Dermis blood vessel endothelial cell (primary cell): ENCODE measurements around the gene IFT172. TPM values are rescaled to one million over a fixed set of nuclear protein-coding genes. Genes with fewer than 3 reads are reported as not detected.
"Not testable (repeated sequence)": the region's sequence is repeated elsewhere in the genome, so short reads cannot be mapped to it uniquely, and the experiment has no call there.

Source experiments
- DNase-seq: peaks from one replicate; pipeline ENCODE4 v3.0.0; 2010
- total RNA-seq: library from RNA; depleted of rRNA; stranded (reverse); fragments of >200 nt; gene quantifications from 2 replicates; pipeline ENCODE4 v1.2.3, GENCODE V29; 2014

IFT172 gene
- total RNA-seq = 13.9 and 17.2 TPM in 2 replicates

GRCh38 chr2:27489498-27490397, at the start of gene IFT172:
IFT172 (minus strand) TSS chr2:27489743; CDS start chr2:27489653, 90 bp downstream.
- DNase-seq = peak; percentile 99

- not testable (repeated sequence) for DNase-seq
These were observed 49.4 kb upstream of the IFT172 start for GRCh38 chr2:27538839-27539450.

GRCh38 chr2:27537287-27537686, 47.7 kb upstream of the IFT172 start:
- peak; percentile 15 for DNase-seq

GRCh38 chr2:27531983-27532382, 42.4 kb upstream of the IFT172 start:
- DNase-seq = no peak

DNA sequence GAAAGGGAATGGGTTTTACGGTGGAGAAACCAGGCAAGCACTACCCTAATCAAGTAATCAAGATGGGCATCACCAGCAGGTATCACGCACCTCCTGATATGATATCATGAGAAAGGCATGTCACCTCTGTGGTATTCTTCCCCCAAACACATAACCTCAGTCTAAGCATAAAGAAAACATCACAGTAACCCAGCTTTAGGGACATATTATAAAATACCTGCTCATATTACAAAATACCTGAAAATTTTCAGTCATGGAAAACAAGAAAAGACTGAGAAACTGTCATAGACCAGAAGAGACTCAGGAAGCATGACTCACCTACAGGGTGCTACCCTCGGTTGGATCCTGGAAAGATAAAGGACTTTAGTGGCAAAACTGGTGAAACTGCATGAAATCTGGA, 37.6 kb upstream of the IFT172 start:
- no peak for DNase-seq

DNA sequence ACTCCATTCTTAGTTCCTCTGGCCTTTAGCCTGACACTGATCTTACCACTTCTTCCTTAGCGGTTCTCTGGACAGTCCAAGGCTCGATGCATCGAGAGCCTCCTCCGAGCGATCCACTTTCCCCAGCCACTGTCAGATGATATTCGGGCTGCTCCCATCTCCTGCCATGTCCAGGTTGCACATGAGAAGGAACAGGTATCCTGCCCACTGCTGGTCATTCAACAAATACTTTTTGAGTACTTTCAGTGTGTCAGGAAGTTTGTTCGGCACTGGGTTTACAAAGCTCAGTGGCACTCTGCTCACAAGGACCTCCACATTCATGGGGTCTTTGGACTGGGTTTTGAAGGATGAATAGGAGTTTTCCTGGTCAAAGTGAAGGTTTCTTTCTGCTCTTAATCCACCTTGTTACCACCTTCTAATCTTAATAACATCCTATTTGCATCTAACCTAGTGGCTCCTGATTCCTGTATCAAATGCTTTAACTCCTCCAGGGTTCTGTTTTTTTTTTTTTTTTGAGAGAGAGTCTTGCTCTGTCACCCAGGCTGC, 32.9 kb upstream of the IFT172 start:
- no peak for DNase-seq

GRCh38 chr2:27520316-27520715, 30.8 kb upstream of the IFT172 start:
- DNase-seq = no peak

DNA sequence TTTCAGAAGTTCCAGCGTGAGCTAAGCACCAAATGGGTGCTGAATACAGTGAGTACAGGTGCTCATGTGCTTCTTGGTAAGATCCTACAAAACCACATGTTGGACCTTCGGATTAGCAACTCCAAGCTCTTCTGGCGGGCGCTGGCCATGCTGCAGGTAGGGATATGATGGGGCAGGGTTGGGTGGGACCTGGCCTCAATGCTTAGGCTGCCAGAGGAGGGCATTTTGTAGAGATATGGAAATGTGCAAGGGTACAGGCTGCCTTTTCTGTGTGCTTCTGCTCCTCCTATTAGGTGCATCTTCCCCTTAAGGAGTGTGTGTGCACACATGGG, 29.2 kb upstream of the IFT172 start:
- no peak for DNase-seq

DNA sequence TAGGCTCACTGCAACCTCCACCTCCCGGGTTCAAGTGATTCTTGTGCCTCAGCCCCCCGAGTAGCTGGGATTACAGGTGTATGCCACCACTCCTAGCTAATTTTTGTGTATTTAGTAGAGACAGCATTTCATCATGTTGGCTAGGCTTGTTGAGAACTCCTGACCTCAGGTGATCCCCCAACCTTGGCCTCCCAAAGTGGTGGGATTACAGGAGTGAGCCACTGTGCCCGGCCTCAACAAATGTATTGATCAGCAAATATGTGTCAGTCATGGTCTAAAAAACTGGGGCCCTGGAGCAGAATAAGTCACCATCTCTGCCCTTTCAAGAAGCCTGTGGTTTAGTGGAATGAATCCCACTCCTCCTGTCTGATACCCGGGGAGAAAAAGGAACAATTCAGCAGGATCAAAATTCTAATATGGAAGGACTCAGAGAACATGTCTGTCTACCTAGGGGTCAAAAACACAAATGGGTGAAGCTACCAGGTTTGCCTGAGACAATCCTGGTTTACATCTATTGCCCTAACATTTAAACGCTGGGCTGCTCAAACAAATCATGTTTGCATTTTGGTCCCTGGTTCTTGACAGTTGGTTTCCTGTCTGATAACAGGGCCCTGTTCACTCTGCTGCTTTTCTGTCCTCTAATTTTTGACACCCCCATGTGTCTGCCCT, 28.7 kb upstream of the IFT172 start:
- no peak for DNase-seq

GRCh38 chr2:27509326-27509725, 19.8 kb upstream of the IFT172 start:
- no peak for DNase-seq

DNA sequence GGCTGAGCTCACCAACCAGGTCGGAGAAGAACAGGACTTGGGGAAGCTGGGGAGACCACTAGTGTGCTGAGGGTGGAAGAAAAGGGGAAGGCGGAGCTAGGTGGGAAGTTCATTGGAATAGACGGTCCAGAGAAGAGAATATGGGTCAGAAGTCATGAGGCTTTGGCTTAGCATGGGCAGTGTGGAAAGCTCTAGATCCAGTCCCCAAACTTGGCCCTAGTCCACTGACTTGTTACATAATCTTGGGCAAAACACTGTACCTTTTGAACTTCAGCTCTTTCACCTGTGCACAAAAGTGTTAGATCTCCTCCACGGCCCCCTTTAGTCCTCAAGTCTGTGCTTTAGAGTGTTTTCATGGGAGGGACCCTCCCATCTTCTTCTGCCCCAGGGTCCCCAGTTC, 17.8 kb upstream of the IFT172 start:
- no peak for DNase-seq

DNA sequence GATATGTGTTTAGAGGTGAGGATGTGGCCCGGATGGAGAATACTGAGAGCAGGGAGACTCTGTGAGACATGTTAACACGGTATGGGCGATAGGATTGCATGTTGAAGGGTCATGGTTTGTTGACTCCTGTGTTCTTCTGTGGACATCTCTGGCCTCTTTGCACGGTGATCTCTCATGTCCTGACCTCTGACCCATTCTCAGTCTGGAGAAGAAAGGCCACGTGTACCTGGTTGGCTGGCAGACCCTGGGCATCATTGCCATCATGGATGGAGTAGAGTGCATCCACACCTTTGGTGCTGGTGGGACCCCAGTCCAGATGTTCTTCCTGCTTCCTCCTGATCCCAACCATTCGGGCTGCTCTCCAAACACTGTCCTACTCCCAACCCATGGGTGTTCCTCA, 17.0 kb upstream of the IFT172 start:
- no peak for DNase-seq

DNA sequence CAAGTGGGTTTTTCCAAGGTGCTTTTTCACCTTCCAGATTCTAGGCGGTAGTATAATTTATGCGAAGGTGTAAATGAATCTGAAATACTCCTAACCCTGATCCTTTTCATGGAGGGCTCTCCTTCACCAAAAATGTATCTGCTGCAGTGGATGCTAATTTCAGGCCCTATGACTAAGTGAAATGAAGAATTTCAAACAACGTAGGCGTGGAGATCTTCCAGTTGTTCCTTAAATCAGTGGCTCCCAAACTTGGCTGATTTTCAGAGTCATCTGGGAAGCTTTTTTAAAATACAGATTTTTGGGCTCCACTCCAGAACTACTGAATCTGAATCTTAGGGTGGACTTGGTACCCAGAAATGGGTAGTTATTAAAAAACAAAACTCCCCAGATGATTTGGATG, 12.6 kb upstream of the IFT172 start:
- DNase-seq = no peak

GRCh38 chr2:27501042-27501441, 11.5 kb upstream of the IFT172 start:
- DNase-seq = no peak

DNA sequence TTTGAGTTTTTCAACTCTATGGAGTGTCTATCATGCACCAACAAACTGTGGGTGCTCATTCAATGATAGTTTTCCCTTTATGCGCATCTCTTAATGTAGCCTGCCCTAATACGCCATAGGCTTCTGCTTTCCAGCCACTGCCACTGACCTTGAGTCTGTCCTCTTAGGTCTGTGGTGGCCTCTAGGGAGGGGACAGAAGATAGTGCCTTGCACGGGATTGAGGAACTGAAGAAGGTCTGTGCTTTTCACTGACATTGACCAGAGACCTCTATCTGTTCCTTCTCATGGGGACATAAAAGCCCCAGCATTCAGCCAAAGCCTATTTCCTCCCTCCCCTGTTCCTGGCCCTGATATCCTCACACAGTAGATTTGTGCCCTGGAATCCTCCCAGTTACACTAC, 9.4 kb upstream of the IFT172 start:
- DNase-seq = no peak

DNA sequence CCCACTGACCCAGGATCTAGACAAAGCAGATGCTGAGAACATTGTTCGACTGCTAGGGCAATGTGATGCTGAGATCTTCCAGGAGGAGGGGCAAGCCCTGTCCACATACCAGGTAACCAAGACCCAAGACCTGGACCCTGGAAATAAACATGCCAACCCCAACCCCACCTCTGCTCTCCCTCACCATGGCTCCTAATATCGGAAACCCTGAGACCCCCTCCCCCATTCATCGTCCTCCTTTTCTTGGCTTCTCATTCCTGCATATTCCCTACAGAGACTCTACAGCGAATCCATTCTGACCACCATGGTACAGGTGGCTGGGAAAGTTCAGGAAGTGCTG, 7.7 kb upstream of the IFT172 start:
- DNase-seq = no peak

DNA sequence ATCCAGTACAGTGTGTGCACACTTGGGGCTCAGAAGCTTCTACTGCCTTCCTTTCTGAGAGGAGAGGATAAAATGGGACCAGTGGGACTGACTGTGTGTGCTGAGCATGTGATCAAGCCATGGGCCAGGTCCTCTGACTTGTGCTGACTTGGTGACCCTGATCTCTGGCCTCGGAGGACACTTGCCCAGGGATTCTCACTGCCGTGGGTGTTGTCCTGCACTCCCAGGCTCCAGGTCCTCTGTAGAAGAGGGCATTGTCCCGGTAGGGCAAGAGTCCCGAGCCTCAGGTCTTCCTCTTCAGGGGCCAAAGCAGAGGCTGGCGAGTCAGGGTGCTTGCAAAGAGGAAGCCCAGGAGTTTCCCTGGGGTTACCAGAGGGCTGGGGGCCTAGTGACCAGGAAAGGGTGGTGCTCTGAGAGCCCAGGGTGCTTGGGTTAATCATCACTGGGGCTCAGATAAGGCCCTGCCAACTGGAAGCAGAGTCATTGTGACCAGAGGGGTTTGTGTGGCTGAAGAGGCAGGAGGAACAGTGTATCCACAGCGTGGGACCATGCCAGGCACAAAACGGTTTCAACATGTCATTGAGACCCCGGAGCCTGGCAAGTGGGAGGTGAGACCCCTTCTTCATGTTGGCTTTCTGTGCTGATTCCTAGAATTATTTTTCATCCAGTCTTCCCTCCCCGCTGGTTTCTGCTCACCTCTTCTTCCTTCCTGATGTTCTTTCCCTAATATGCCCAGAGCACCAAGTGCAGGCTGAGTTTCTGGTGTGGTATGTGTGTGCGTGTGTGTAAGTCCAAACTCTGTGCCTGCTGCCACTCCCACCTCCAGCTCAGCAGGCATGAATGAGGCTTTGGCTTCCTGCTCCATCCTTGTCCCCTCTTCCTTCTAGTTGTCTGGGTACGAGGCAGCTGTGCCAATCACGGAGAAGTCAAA, 7.1 kb upstream of the IFT172 start, which contains the start of gene GCKR:
Gene GCKR (plus strand): TSS at position 483 of the 931 bp plus-strand sequence. CDS start 66 bp downstream, at position 549.
- peak; percentile 7 for DNase-seq

DNA sequence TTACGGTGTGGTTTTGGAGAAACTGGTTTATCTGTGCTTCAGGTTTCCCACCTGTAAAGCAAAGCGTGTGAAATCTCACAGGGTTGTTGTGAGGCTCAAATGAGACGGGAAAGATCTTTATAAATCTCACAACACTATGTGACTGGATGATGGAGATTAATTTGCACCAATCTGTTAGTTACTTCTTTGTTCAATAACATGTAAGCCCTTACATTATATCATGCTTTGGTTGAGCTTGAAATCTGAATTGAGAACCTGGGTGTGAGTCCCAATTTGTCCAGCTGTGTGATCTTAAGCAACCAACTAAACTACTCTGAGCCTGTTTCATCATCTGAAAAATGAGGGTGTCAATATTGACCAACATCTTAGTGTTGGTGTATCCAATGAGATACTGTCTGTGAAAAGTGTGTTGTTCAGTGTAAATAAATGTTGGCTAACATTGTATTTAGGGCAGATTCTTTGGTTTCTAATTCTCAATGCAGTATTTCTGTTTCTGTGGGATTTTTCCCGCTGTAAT, 6.4 kb upstream of the IFT172 start:
- no peak for DNase-seq

GRCh38 chr2:27494944-27495554, 5.5 kb upstream of the IFT172 start, which contains the start of gene FNDC4:
FNDC4 (minus strand) TSS chr2:27495200; CDS start chr2:27494679, 521 bp downstream.
- DNase-seq = peak; percentile 39

- DNase-seq = peak; percentile 50
These were observed 4.9 kb upstream of the IFT172 start for GRCh38 chr2:27494284-27494943.

- no peak for DNase-seq
These were observed 4.4 kb upstream of the IFT172 start for GRCh38 chr2:27493948-27494283.
